ENCODE measurements around the gene DGKI. TPM values are rescaled to one million over a fixed set of nuclear protein-coding genes. Genes with fewer than 3 reads are reported as not detected.

Gene DGKI
- total and polyA plus RNA-seq, 2 of the 13 experiments (the other 11 are each of a cell fraction or from before 2014, with no cell fraction given): 0.09 to 0.17 TPM

DNA sequence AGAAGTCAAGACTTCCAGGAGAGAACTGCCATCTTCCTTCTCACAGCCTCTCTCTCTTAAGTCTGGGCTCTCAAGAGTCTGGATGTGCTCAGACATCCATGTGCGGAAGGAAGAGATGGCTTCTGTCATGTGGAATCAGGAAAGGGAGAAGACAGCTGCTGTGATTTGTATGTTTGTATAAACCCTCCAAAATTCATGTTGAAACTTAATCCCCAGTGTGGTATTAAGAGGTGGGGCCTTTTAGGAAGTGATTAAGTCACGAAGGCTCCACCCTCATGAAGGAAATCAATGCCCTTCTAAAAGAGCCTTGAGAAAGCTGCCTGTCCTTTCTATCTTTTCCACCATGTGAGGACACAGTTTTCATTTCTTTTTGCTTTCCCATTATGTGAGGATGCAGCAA lies 429.3 kb downstream of the DGKI start (continued):
- TF ChIP-seq, protein P1, sequence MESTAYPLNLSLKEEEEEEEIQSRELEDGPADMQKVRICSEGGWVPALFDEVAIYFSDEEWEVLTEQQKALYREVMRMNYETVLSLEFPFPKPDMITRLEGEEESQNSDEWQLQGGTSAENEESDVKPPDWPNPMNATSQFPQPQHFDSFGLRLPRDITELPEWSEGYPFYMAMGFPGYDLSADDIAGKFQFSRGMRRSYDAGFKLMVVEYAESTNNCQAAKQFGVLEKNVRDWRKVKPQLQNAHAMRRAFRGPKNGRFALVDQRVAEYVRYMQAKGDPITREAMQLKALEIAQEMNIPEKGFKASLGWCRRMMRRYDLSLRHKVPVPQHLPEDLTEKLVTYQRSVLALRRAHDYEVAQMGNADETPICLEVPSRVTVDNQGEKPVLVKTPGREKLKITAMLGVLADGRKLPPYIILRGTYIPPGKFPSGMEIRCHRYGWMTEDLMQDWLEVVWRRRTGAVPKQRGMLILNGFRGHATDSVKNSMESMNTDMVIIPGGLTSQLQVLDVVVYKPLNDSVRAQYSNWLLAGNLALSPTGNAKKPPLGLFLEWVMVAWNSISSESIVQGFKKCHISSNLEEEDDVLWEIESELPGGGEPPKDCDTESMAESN (CRISPR knock-in tag; conservative IDR thresholded peaks at IDR 0.05): no peak
- no peak for TF ChIP-seq IKZF1 (IDR thresholded peaks at IDR 0.05)

DNA sequence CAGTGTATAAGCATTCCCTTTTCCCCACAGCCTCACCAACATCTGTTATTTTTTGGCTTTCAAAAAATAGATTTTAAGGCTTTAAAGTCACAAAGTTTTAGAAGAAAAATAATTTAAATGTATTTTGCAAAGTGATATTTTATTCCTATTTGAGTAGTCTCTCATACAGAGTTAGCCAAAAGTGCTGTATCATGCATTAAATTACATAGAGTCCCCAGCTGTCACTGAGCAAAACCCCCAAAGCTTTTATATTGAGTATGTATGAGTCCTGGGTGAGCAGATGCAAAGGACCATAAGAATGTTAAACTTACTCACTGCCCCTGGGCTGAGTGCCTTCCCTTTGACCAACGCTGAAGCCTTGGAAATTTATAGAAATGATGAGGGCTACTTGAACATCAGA lies 432.9 kb downstream of the DGKI start:
- no peak for ATAC-seq
- no peak for TF ChIP-seq ZNF543 (CRISPR knock-in tag; IDR thresholded peaks at IDR 0.05)
- no peak for TF ChIP-seq PHF21A (CRISPR knock-in tag; IDR thresholded peaks at IDR 0.05)
- TF ChIP-seq, protein P2, sequence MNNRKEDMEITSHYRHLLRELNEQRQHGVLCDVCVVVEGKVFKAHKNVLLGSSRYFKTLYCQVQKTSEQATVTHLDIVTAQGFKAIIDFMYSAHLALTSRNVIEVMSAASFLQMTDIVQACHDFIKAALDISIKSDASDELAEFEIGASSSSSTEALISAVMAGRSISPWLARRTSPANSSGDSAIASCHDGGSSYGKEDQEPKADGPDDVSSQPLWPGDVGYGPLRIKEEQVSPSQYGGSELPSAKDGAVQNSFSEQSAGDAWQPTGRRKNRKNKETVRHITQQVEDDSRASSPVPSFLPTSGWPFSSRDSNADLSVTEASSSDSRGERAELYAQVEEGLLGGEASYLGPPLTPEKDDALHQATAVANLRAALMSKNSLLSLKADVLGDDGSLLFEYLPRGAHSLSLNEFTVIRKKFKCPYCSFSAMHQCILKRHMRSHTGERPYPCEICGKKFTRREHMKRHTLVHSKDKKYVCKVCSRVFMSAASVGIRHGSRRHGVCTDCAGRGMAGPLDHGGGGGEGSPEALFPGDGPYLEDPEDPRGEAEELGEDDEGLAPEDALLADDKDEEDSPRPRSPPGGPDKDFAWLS (CRISPR knock-in tag; IDR thresholded peaks at IDR 0.05; ENCODE audit: borderline replicate concordance): no peak
- TF ChIP-seq ZNF556 (CRISPR knock-in tag; IDR thresholded peaks at IDR 0.05; ENCODE audit: borderline replicate concordance): no peak
- no peak for TF ChIP-seq ZNF263 (CRISPR knock-in tag; IDR thresholded peaks at IDR 0.05)
- TF ChIP-seq GABPB1 (CRISPR knock-in tag; IDR thresholded peaks at IDR 0.05): no peak
- no peak for TF ChIP-seq ZNF772 (CRISPR knock-in tag; IDR thresholded peaks at IDR 0.05)
- TF ChIP-seq NKX3-1 (CRISPR knock-in tag; IDR thresholded peaks at IDR 0.05): no peak
- no peak for TF ChIP-seq RFX3 (CRISPR knock-in tag; IDR thresholded peaks at IDR 0.05)
- no peak for TF ChIP-seq NFKBIZ (CRISPR knock-in tag; IDR thresholded peaks at IDR 0.05)
- TF ChIP-seq RAD51 (IDR thresholded peaks at IDR 0.05; ENCODE audit: borderline replicate concordance): no peak
- TF ChIP-seq KLF11 (CRISPR knock-in tag; IDR thresholded peaks at IDR 0.05): no peak
- TF ChIP-seq ADNP (CRISPR knock-in tag; IDR thresholded peaks at IDR 0.05): no peak
- no peak for TF ChIP-seq ZNF781 (CRISPR knock-in tag; IDR thresholded peaks at IDR 0.05; ENCODE audit: borderline replicate concordance, not compliant biosample characterization)
- no peak for TF ChIP-seq ZNF83 (CRISPR knock-in tag; IDR thresholded peaks at IDR 0.05; ENCODE audit: borderline replicate concordance)
- no peak for TF ChIP-seq ZFP90 (CRISPR knock-in tag; IDR thresholded peaks at IDR 0.05; ENCODE audit: borderline replicate concordance)

More for the DNA sequence above, 432.9 kb downstream of the DGKI start:
- Histone ChIP-seq H3K27me3 (ENCODE audit: control insufficient read depth in 1 of 2, insufficient read depth in 2 of 2, low read length in 2 of 2) (no peaks in the 10 kb centered on the region), H3K4me2 (ENCODE audit: low read depth, low read length) (no peak overlapping the region), H3K4me1 (ENCODE audit: insufficient read depth, low read length) (no peaks in the 10 kb centered on the region), H2AFZ (ENCODE audit: low read length) (no peak overlapping the region), H3K9me3 (ENCODE audit: low read length) (no peaks in the 10 kb centered on the region), H3K4me3 (replicated peaks in 1 of 3; ENCODE audit: insufficient read depth in 1 of 3, low read depth in 2 of 3, low read length in 3 of 3) (no peak overlapping the region), H4K20me1 (ENCODE audit: insufficient read depth, low read length) (no peaks in the 10 kb centered on the region), H3K27ac (ENCODE audit: extremely low read length, insufficient read depth, low read length) (no peak overlapping the region), H3K36me3 (replicated peaks in 1 of 2; ENCODE audit: control insufficient read depth in 1 of 2, insufficient read depth in 2 of 2, low read length in 2 of 2) (no peaks in the 10 kb centered on the region), H3K9ac (ENCODE audit: insufficient read depth, low read depth, low read length) (no peak overlapping the region), H3K79me2 (ENCODE audit: insufficient read depth, low read length) (no peaks in the 10 kb centered on the region)
- BruUV-seq (replicated peaks): no TSS peak
- POLR2A ChIA-PET: no interaction called here
- intact Hi-C loops (cut with micrococcal nuclease; ENCODE audit: unreplicated experiment) (no loop called here), in situ Hi-C loops (cut with HindIII; ENCODE audit: extremely low pct_ligation_motif_present, low pct_unique_long_range_greater_than_20kb) (no loop called here)
- FAIRE-seq (no peak), DNase-seq (ENCODE audit: low spot score) (no peak)
- CTCF ChIA-PET (ENCODE audit: low intra/inter-chr PET ratio, low total read pairs): no interaction called here
- 0% methylated on average over 1 of the region's 1 CpG for WGBS (ENCODE audit: low lambda C conversion rate)
